Measurements from ENCODE around the gene IRAK2. TPM values are rescaled to one million over a fixed set of nuclear protein-coding genes. Genes with fewer than 3 reads are reported as not detected.

Gene IRAK2
- total RNA-seq, 3 donors from 2014 or later (not counting 1 experiment from before 2014, with no cell fraction given): 10.4 to 28.2 (median 10.9) TPM

- DNase-seq (peak in 1 of 2 donors; percentile 35), ATAC-seq (peak; percentile 11 to 36 (median 20))
- TF ChIP-seq CTCF (IDR thresholded peaks at IDR 0.05): no peak
- H3K9me3 Mint-ChIP-seq: no peaks in the 10 kb centered on the region
- intact Hi-C loops (cut with micrococcal nuclease): loop anchor here (2.0 kb wide), 2 partner anchors 15 to 31 kb away; partner anchors contain the start of gene IRAK2
- Histone ChIP-seq H3K4me1 (ENCODE audit: control insufficient read depth, insufficient read depth, low read length) (peaks cover 98% of the 10 kb centered on the region), H3K36me3 (ENCODE audit: control insufficient read depth, insufficient read depth, low read length) (peaks cover 1% of the 10 kb centered on the region), H3K4me3 (ENCODE audit: low read length) (no peak overlapping the region), H3K9me3 (ENCODE audit: control insufficient read depth, insufficient read depth, low read length) (no peaks in the 10 kb centered on the region), H3K27me3 (ENCODE audit: control insufficient read depth, insufficient read depth, low read length) (no peaks in the 10 kb centered on the region), H3K27ac (ENCODE audit: low read length) (peak overlapping the region; percentile 88)
- H3K27me3 Mint-ChIP-seq (ENCODE audit: low read depth in 2 of 2): no peaks in the 10 kb centered on the region
- H3K36me3 Mint-ChIP-seq: no peaks in the 10 kb centered on the region
- WGBS (ENCODE audit: insufficient coverage): 79% methylated on average over 11 of the region's 12 CpGs
- peak overlapping the region; percentile 90 for H3K4me3 Mint-ChIP-seq
- H3K4me1 Mint-ChIP-seq: peaks cover 61 to 79% of the 10 kb centered on the region in 2 donors
- peak overlapping the region; percentile 99 to 100 for H3K27ac Mint-ChIP-seq
Measured at GRCh38 chr3:10195366-10196089, 30.8 kb downstream of the IRAK2 start.

GRCh38 chr3:10196389-10197052 lies 31.8 kb downstream of the IRAK2 start:
- Mint-ChIP-seq H3K4me3 (peak overlapping the region; percentile 28), H3K27me3 (ENCODE audit: low read depth in 2 of 2) (no peaks in the 10 kb centered on the region), H3K27ac (peak overlapping the region; percentile 99 to 100), H3K4me1 (peaks cover 55 to 76% of the 10 kb centered on the region in 2 donors), H3K36me3 (peaks cover under 1% of the 10 kb centered on the region), H3K9me3 (no peaks in the 10 kb centered on the region)
- 62% methylated on average over 11 of the region's 12 CpGs for WGBS (ENCODE audit: insufficient coverage)
- intact Hi-C loops (cut with micrococcal nuclease): no loop called here
- peaks cover 9% of the 10 kb centered on the region for H3K36me3 ChIP-seq (ENCODE audit: control insufficient read depth, insufficient read depth, low read length)
- TF ChIP-seq CTCF (IDR thresholded peaks at IDR 0.05): no peak
- peak in 1 of 2 donors; percentile 19 for DNase-seq
- no peak overlapping the region for H3K4me3 ChIP-seq (ENCODE audit: low read length)
- ATAC-seq: no peak
- H3K27ac ChIP-seq (ENCODE audit: low read length): peak overlapping the region; percentile 88
- no peaks in the 10 kb centered on the region for H3K9me3 ChIP-seq (ENCODE audit: control insufficient read depth, insufficient read depth, low read length)
- no peaks in the 10 kb centered on the region for H3K27me3 ChIP-seq (ENCODE audit: control insufficient read depth, insufficient read depth, low read length)
- peaks cover 91% of the 10 kb centered on the region for H3K4me1 ChIP-seq (ENCODE audit: control insufficient read depth, insufficient read depth, low read length)

DNA sequence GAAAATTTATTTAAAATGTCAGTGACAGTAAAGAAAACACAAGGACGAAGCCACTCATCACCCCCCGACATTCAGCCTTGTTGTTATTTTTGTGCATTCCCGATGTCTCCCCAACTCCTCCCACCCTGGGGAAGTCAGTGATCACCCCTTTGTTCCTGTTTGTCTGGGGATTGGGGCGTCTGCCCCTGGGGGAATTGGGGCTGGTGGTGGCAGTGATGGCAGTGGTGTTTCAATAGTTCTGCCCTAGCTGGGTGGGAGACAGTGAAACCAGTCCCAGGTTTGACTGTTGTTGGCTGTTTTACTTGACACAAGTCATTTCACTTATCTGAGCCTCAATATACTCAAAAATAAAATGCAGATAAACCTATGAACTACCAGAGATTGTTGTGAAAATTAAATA lies 33.5 kb downstream of the IRAK2 start:
- H3K27me3 Mint-ChIP-seq (ENCODE audit: low read depth in 2 of 2): no peaks in the 10 kb centered on the region
- no peak for ATAC-seq
- TF ChIP-seq CTCF (IDR thresholded peaks at IDR 0.05): no peak
- H3K4me1 Mint-ChIP-seq: peaks cover 44 to 59% of the 10 kb centered on the region in 2 donors
- Histone ChIP-seq H3K4me3 (ENCODE audit: low read length) (no peak overlapping the region), H3K27me3 (ENCODE audit: control insufficient read depth, insufficient read depth, low read length) (no peaks in the 10 kb centered on the region), H3K27ac (ENCODE audit: low read length) (peak overlapping the region; percentile 92), H3K4me1 (ENCODE audit: control insufficient read depth, insufficient read depth, low read length) (peaks cover 73% of the 10 kb centered on the region), H3K36me3 (ENCODE audit: control insufficient read depth, insufficient read depth, low read length) (peaks cover 17% of the 10 kb centered on the region), H3K9me3 (ENCODE audit: control insufficient read depth, insufficient read depth, low read length) (no peaks in the 10 kb centered on the region)
- peaks cover 8% of the 10 kb centered on the region for H3K36me3 Mint-ChIP-seq
- no peaks in the 10 kb centered on the region for H3K9me3 Mint-ChIP-seq
- DNase-seq: peak in 1 of 2 donors; percentile 22
- WGBS (ENCODE audit: insufficient coverage): 91% methylated on average over 4 of the region's 4 CpGs
- peak overlapping the region; percentile 99 to 100 for H3K27ac Mint-ChIP-seq
- intact Hi-C loops (cut with micrococcal nuclease): no loop called here
- H3K4me3 Mint-ChIP-seq: no peak overlapping the region

All from natural killer cell (primary cell).